HepG2 (cell line): Measurements from ENCODE around the gene TMBIM1. TPM values are rescaled to one million over a fixed set of nuclear protein-coding genes. Genes with fewer than 3 reads are reported as not detected.

Experiments
- CHCHD3 ChIP-seq: sonication (generic); formaldehyde crosslinking; IDR thresholded peaks from 2 replicates; pipeline ENCODE4 v1.8.0; 2022; ENCODE audit warnings: mild to moderate bottlenecking, missing genetic modification reagents, moderate library complexity
- CHD2 ChIP-seq: IDR thresholded peaks from 2 replicates; pipeline ENCODE4 v1.6.1; 2011; ENCODE audit warnings: low read depth, low read length, improper control_type of control experiment
- EHMT2 ChIP-seq: fragments of 200-600 bp; sonication (generic); IDR thresholded peaks from 2 replicates; pipeline ENCODE4 v1.7.0; 2017; ENCODE audit warnings: antibody characterized with exemption, low read depth, low read length, borderline replicate concordance
- FOXM1 ChIP-seq: sonication (generic); formaldehyde crosslinking; IDR thresholded peaks from 2 replicates; pipeline ENCODE4 v1.5.0; 2020; ENCODE audit warnings: missing genetic modification reagents
- FOXO1 ChIP-seq: sonication (generic); formaldehyde crosslinking; IDR thresholded peaks from 2 replicates; pipeline ENCODE4 v1.4.0; 2020; ENCODE audit warnings: missing genetic modification reagents
- ISL2 ChIP-seq: sonication (generic); formaldehyde crosslinking; IDR thresholded peaks from 2 replicates; pipeline ENCODE4 v1.5.0; 2020; ENCODE audit warnings: missing genetic modification reagents
- ZNF12 ChIP-seq: sonication (generic); formaldehyde crosslinking; IDR thresholded peaks from 2 replicates; pipeline ENCODE4 v1.5.0; 2020; ENCODE audit warnings: missing genetic modification reagents
- ZNF256 ChIP-seq: sonication (generic); formaldehyde crosslinking; conservative IDR thresholded peaks from 2 replicates; pipeline ENCODE4 v1.4.0; 2020; ENCODE audit warnings: missing genetic modification reagents
- ZNF557 ChIP-seq: sonication (generic); formaldehyde crosslinking; IDR thresholded peaks from 2 replicates; pipeline ENCODE4 v1.4.0; 2020; ENCODE audit warnings: missing genetic modification reagents
- ZNF670 ChIP-seq: sonication (generic); formaldehyde crosslinking; IDR thresholded peaks from 2 replicates; pipeline ENCODE4 v1.8.0; 2022; ENCODE audit warnings: mild to moderate bottlenecking, missing genetic modification reagents, borderline replicate concordance
- polyA plus RNA-seq, 8 experiments: library from polyadenylated mRNA; depleted of rRNA in 3 of 8; stranded (reverse) in 7 of 8; unstranded in 1 of 8; fragments of >200 nt; fragmentation: Illumina TruSeq in 4 of 8; extraction: Trizol in 4 of 8; gene quantifications; 2 replicates each; pipeline versions ENCODE4 v1.2.1 to v1.2.3, GENCODE V29; 2011 to 2016; ENCODE audit warnings: low read depth in 4 of 8, missing spikeins in 1 of 8, mixed read lengths in 1 of 8; ENCODE audit not compliant: insufficient read depth in 1 of 8
- total RNA-seq, 5 experiments: library from RNA; depleted of rRNA; stranded (reverse); fragments of >200 nt; fragmentation: Illumina TruSeq; extraction: Trizol; gene quantifications; 2 replicates each; pipeline ENCODE4 v1.2.3, GENCODE V29; 2016; ENCODE audit warnings: low read depth in 1 of 5
- TF ChIP-seq, protein P1 (sequence below): sonication (generic); formaldehyde crosslinking; IDR thresholded peaks from 2 replicates; pipeline ENCODE4 v1.4.0; 2020; ENCODE audit warnings: missing genetic modification reagents
- TF ChIP-seq, protein P2 (sequence below), 2 experiments: fragments of 450-650 bp in 1 of 2; sonication (generic) in 1 of 2; formaldehyde crosslinking in 1 of 2; IDR thresholded peaks; 2 replicates each; pipeline versions ENCODE4 v1.6.1 to v1.8.0; 2016 to 2022; ENCODE audit warnings: antibody characterized with exemption in 1 of 2, mild to moderate bottlenecking in 1 of 2, missing genetic modification reagents in 1 of 2
- TF ChIP-seq, protein P3 (sequence below): sonication (generic); formaldehyde crosslinking; conservative IDR thresholded peaks from 2 replicates; pipeline ENCODE4 v1.4.0; 2020; ENCODE audit warnings: missing genetic modification reagents

The TMBIM1 gene
- total and polyA plus RNA-seq, 2 of the 13 experiments (the other 11 are each of a cell fraction or from before 2014, with no cell fraction given), result 127 to 139 TPM

DNA sequence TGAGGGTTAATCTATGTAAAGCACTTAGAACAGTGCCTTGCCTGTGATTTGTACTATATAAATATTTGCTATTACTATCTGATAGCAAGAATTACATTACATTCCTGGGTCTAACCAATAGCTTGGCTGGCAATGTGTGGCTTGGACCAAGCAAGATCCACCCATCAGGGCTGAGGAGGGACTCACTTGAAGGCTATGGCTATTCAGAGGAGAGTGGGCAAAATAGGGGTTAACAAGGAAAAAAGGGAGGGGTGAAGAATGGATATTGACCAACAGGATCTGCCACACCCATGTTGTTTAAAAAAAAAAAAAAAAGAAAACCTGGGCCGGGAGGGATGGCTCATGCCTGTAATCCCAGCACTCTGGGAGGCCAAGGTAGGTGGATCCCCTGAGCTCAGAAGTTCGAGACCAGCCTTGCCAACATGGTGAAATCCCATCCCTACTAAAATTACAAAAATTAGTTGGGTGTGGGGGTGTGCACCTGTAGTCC, 20.0 kb upstream of the TMBIM1 start (continued):
- TF ChIP-seq, protein P1, sequence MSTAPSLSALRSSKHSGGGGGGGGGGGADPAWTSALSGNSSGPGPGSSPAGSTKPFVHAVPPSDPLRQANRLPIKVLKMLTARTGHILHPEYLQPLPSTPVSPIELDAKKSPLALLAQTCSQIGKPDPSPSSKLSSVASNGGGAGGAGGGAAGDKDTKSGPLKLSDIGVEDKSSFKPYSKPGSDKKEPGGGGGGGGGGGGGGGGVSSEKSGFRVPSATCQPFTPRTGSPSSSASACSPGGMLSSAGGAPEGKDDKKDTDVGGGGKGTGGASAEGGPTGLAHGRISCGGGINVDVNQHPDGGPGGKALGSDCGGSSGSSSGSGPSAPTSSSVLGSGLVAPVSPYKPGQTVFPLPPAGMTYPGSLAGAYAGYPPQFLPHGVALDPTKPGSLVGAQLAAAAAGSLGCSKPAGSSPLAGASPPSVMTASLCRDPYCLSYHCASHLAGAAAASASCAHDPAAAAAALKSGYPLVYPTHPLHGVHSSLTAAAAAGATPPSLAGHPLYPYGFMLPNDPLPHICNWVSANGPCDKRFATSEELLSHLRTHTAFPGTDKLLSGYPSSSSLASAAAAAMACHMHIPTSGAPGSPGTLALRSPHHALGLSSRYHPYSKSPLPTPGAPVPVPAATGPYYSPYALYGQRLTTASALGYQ (CRISPR knock-in tag), result 0 out of 2 replicates have a peak, but pooled peaks have one; percentile 21
- TF ChIP-seq ISL2 (CRISPR knock-in tag) (peak; percentile 31; the same call in 1 of the 2 replicates), CHD2 (no peak), CHCHD3 (CRISPR knock-in tag) (no peak), ZNF670 (CRISPR knock-in tag) (0 out of 2 replicates have a peak, but pooled peaks have one; percentile 37), ZNF256 (no peak), FOXO1 (CRISPR knock-in tag) (0 out of 2 replicates have a peak, but pooled peaks have one; percentile 11), ZNF12 (CRISPR knock-in tag) (no peak), FOXM1 (CRISPR knock-in tag) (no peak), EHMT2 (0 out of 2 replicates have a peak, but pooled peaks have one; percentile 37), ZNF557 (CRISPR knock-in tag) (no peak)
- TF ChIP-seq, protein P2, sequence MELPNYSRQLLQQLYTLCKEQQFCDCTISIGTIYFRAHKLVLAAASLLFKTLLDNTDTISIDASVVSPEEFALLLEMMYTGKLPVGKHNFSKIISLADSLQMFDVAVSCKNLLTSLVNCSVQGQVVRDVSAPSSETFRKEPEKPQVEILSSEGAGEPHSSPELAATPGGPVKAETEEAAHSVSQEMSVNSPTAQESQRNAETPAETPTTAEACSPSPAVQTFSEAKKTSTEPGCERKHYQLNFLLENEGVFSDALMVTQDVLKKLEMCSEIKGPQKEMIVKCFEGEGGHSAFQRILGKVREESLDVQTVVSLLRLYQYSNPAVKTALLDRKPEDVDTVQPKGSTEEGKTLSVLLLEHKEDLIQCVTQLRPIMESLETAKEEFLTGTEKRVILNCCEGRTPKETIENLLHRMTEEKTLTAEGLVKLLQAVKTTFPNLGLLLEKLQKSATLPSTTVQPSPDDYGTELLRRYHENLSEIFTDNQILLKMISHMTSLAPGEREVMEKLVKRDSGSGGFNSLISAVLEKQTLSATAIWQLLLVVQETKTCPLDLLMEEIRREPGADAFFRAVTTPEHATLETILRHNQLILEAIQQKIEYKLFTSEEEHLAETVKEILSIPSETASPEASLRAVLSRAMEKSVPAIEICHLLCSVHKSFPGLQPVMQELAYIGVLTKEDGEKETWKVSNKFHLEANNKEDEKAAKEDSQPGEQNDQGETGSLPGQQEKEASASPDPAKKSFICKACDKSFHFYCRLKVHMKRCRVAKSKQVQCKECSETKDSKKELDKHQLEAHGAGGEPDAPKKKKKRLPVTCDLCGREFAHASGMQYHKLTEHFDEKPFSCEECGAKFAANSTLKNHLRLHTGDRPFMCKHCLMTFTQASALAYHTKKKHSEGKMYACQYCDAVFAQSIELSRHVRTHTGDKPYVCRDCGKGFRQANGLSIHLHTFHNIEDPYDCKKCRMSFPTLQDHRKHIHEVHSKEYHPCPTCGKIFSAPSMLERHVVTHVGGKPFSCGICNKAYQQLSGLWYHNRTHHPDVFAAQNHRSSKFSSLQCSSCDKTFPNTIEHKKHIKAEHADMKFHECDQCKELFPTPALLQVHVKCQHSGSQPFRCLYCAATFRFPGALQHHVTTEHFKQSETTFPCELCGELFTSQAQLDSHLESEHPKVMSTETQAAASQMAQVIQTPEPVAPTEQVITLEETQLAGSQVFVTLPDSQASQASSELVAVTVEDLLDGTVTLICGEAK (IDR thresholded peaks at IDR 0.05), result no peak
- TF ChIP-seq, protein P2 (CRISPR knock-in tag; IDR thresholded peaks at IDR 0.05), result 0 out of 2 replicates have a peak, but pooled peaks have one; percentile 22
- TF ChIP-seq, protein P3, sequence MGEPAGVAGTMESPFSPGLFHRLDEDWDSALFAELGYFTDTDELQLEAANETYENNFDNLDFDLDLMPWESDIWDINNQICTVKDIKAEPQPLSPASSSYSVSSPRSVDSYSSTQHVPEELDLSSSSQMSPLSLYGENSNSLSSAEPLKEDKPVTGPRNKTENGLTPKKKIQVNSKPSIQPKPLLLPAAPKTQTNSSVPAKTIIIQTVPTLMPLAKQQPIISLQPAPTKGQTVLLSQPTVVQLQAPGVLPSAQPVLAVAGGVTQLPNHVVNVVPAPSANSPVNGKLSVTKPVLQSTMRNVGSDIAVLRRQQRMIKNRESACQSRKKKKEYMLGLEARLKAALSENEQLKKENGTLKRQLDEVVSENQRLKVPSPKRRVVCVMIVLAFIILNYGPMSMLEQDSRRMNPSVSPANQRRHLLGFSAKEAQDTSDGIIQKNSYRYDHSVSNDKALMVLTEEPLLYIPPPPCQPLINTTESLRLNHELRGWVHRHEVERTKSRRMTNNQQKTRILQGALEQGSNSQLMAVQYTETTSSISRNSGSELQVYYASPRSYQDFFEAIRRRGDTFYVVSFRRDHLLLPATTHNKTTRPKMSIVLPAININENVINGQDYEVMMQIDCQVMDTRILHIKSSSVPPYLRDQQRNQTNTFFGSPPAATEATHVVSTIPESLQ (CRISPR knock-in tag), result no peak
